Transverse colon (tissue), 4 donors: ENCODE data around the gene SCAMP1. TPM values are rescaled to one million over a fixed set of nuclear protein-coding genes. Genes with fewer than 3 reads are reported as not detected.

Experiments
- DNase-seq: peaks from one replicate; pipeline ENCODE4 v3.0.0-alpha.2; 2019
- H3K27ac ChIP-seq, 4 donors: fragments of 200-600 bp; sonication (generic); 2 replicates each; pipeline ENCODE4 v1.5.1; 2016 to 2018; ENCODE audit warnings: inconsistent platforms in 4 of 4
- H3K27me3 ChIP-seq: fragments of 200-600 bp; sonication (generic); 2 replicates; pipeline ENCODE4 v1.5.1; 2017; ENCODE audit warnings: inconsistent platforms
- H3K36me3 ChIP-seq, 4 donors: fragments of 200-600 bp; sonication (generic); 2 replicates each; pipeline ENCODE4 v1.5.1; 2017 to 2019; ENCODE audit warnings: inconsistent platforms in 4 of 4
- H3K4me1 ChIP-seq, 4 donors: fragments of 200-600 bp; sonication (generic); 2 replicates each; pipeline ENCODE4 v1.5.1; 2017 to 2020; ENCODE audit warnings: inconsistent platforms in 4 of 4
- H3K4me3 ChIP-seq, 4 donors: fragments of 200-600 bp; sonication (generic); 1 replicate in 1 of 4; 2 replicates in 3 of 4; pipeline versions ENCODE4 v1.5.1 to v1.6.1; 2017 to 2019; ENCODE audit warnings: inconsistent platforms in 4 of 4
- H3K9me3 ChIP-seq, 2 donors: fragments of 200-600 bp; sonication (generic); 2 replicates each; pipeline ENCODE4 v1.5.1; 2017 to 2019; ENCODE audit warnings: inconsistent platforms in 2 of 2
- CTCF ChIP-seq, 5 experiments: fragments of 200-600 bp in 3 of 5; fragments of 450-650 bp in 2 of 5; sonication (generic) in 3 of 5; IDR thresholded peaks; 1 replicate in 2 of 5; 2 replicates in 3 of 5; pipeline ENCODE4 v1.5.1; 2016 to 2017; ENCODE audit warnings: antibody characterized with exemption in 5 of 5, inconsistent platforms in 3 of 5, mild to moderate bottlenecking in 2 of 5, moderate library complexity in 1 of 5
- EP300 ChIP-seq: sonication (generic); formaldehyde crosslinking; IDR thresholded peaks from one replicate; pipeline ENCODE4 v1.6.1; 2017; ENCODE audit warnings: antibody characterized with exemption, low read depth
- POLR2A ChIP-seq: fragments of 450-650 bp; IDR thresholded peaks from one replicate; pipeline ENCODE4 v1.6.1; 2016; ENCODE audit warnings: antibody characterized with exemption, mild to moderate bottlenecking, moderate library complexity
- POLR2AphosphoS5 ChIP-seq, 3 donors: sonication (generic); formaldehyde crosslinking; IDR thresholded peaks; one replicate each; pipeline ENCODE4 v1.6.1; 2016; ENCODE audit warnings: antibody characterized with exemption in 3 of 3
- WGBS, 2 donors: methylation state at CpG; one replicate each; pipeline ENCODE4 v1.1.5; 2018; ENCODE audit warnings: low coverage in 1 of 2; 5-methylcytosine and 5-hydroxymethylcytosine counted together
- in situ Hi-C, 4 donors: fragments of 200-750 bp; cut with MboI; loops; one replicate each; pipeline versions ENCODE4 v1.15.0 to v1.15.1; 2017; ENCODE audit warnings: low sequenced_read_pairs in 3 of 4, low pct_ligation_motif_present in 1 of 4, low pct_unique_long_range_greater_than_20kb in 1 of 4
- intact Hi-C: fragments of 100-400 bp; cut with DNase I; formaldehyde crosslinking; loops from one replicate; pipeline ENCODE4 v1.15.1; 2023; ENCODE audit warnings: low total_unique reads
- total RNA-seq, 4 donors: library from RNA; depleted of rRNA; stranded (reverse); fragments of >200 nt; gene quantifications; one replicate each; pipeline ENCODE4 v1.1.0, GENCODE V29; 2016

The SCAMP1 gene
- total RNA-seq, 4 donors from 2014 or later = 10.5 to 24.7 (median 21.8) TPM

- in situ Hi-C loops = no loop called here
- TF ChIP-seq POLR2AphosphoS5 (IDR thresholded peaks at IDR 0.05) (no peak), POLR2A (no peak), EP300 (no peak), CTCF (IDR thresholded peaks at IDR 0.05) (no peak)
- Histone ChIP-seq H3K4me1 (peaks cover 0 to 20% (median 5%) of the 10 kb centered on the region in 4 donors), H3K9me3 (no peaks in the 10 kb centered on the region), H3K27me3 (no peaks in the 10 kb centered on the region), H3K36me3 (no peaks in the 10 kb centered on the region), H3K27ac (no peak overlapping the region), H3K4me3 (no peak overlapping the region)
- 60 to 63% methylated on average over 2 of the region's 2 CpGs for WGBS, 2 donors
- no peak for DNase-seq
- intact Hi-C loops = no loop called here
These were observed 44.4 kb downstream of the SCAMP1 start for GRCh38 chr5:78404682-78405293.

DNA sequence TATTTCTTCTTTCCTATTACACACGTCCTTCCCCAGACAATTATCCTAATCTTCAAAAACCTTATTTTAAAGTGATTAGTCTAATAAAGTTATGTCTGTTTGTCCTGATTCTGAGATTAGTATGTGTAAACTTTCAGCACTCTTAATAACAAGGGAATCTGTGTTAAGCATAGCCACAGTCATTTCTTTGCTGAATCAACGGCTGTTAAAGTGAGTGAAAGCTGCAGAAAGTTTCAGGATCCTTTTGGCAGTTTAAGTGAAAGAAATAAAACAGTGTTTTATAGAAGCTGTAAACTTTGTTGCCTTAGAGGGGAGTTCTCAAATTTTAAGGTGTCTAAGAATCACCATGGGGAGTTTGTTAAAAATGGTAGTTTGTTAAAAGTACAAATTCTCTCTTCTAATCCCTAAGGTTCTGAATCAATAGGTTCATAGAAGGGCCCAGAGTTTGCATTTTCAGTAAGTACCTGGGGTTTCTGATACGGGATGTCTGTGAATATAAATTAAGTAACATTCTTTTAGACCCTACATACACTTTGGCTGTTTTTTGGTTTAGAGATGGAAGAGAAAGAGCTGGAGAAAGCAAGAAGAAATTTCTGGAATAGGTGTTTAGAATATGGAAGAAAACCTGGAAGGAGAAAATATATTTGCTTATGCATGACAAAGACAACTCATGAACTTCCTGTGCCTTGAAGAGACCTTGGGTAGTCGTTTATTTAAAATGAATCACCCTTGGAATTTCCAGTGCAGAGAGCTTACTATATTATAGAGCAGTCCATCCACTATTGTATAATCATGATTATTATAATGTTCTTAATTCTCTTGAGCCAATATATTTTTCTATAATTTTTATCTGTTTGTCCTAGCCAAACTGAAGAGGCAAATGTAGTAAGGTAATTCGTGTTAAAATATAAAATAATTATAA, 45.7 kb downstream of the SCAMP1 start:
- 46 to 49% methylated on average over 5 of the region's 5 CpGs for WGBS, 2 donors
- TF ChIP-seq POLR2AphosphoS5 (IDR thresholded peaks at IDR 0.05) (no peak), EP300 (no peak), CTCF (IDR thresholded peaks at IDR 0.05) (no peak), POLR2A (no peak)
- no peak overlapping the region for H3K27ac ChIP-seq
- H3K27me3 ChIP-seq = no peaks in the 10 kb centered on the region
- DNase-seq = no peak
- in situ Hi-C loops = no loop called here
- H3K4me1 ChIP-seq = peaks cover 0 to 20% (median 5%) of the 10 kb centered on the region in 4 donors
- intact Hi-C loops = no loop called here
- no peaks in the 10 kb centered on the region for H3K36me3 ChIP-seq
- H3K9me3 ChIP-seq = no peaks in the 10 kb centered on the region
- H3K4me3 ChIP-seq = no peak overlapping the region

GRCh38 chr5:78407458-78407857, 47.0 kb downstream of the SCAMP1 start:
- TF ChIP-seq POLR2AphosphoS5 (IDR thresholded peaks at IDR 0.05) = no peak
- TF ChIP-seq EP300 = no peak
- no peak for TF ChIP-seq CTCF (IDR thresholded peaks at IDR 0.05)
- no peak for TF ChIP-seq POLR2A
- no peaks in the 10 kb centered on the region for H3K9me3 ChIP-seq
- in situ Hi-C loops (no loop called here), intact Hi-C loops (no loop called here)
- peaks cover 0 to 20% (median 5%) of the 10 kb centered on the region in 4 donors for H3K4me1 ChIP-seq
- no peak overlapping the region for H3K27ac ChIP-seq
- H3K4me3 ChIP-seq = no peak overlapping the region
- H3K27me3 ChIP-seq = no peaks in the 10 kb centered on the region
- DNase-seq = no peak
- H3K36me3 ChIP-seq = no peaks in the 10 kb centered on the region

- in situ Hi-C loops (no loop called here), intact Hi-C loops (no loop called here)
- no peak for DNase-seq
- Histone ChIP-seq H3K9me3 (no peaks in the 10 kb centered on the region), H3K4me3 (no peak overlapping the region), H3K4me1 (no peaks in the 10 kb centered on the region), H3K27ac (no peak overlapping the region), H3K36me3 (peaks cover 0 to 2% (median 0%) of the 10 kb centered on the region in 4 donors), H3K27me3 (no peaks in the 10 kb centered on the region)
- TF ChIP-seq CTCF (IDR thresholded peaks at IDR 0.05) (no peak), POLR2A (no peak), EP300 (no peak), POLR2AphosphoS5 (IDR thresholded peaks at IDR 0.05) (no peak)
These were observed 51.2 kb downstream of the SCAMP1 start for GRCh38 chr5:78411586-78411985.
